Rectal smooth muscle tissue (tissue), 1 donor: Measurements from ENCODE around the gene SLFN14.

Experiments
- H3K27ac ChIP-seq: one replicate; pipeline ENCODE4 v1.7.0; 2013; ENCODE audit warnings: low read depth, low read length, inconsistent platforms
- H3K27me3 ChIP-seq: one replicate; pipeline ENCODE4 v1.7.0; 2013; ENCODE audit warnings: low read length; ENCODE audit not compliant: control insufficient read depth, insufficient read depth
- H3K36me3 ChIP-seq: one replicate; pipeline ENCODE4 v1.7.0; 2013; ENCODE audit warnings: low read length; ENCODE audit not compliant: control insufficient read depth, insufficient read depth
- H3K4me1 ChIP-seq: one replicate; pipeline ENCODE4 v1.7.0; 2013; ENCODE audit warnings: low read length; ENCODE audit not compliant: control insufficient read depth, insufficient read depth
- H3K4me3 ChIP-seq: one replicate; pipeline ENCODE4 v1.7.0; 2013; ENCODE audit warnings: low read length
- H3K9ac ChIP-seq: one replicate; pipeline ENCODE4 v1.7.0; 2013; ENCODE audit warnings: low read length

SLFN14 gene

DNA sequence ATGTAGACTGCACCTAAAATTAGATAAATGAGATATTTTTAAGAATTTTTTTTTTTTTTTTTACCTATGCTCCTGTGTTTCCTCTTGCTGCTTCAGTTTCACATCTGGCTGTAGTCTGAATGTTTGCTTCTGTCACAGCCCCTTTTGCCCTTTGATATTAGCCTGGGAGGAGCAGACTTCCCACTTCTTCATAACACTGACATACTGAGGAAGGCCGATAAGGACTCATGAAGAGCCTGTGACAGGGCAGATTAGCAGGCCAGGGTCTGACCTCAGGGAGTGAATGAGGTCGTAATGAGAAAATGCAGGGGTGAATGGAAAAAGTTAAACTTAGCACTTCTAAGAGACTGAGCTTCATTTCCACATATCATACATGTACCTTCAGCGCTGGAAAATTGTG is at the start of gene SLFN14:
Gene SLFN14, minus strand, starts transcription at position 117 of the 400 bp plus-strand sequence. CDS start 2,757 bp downstream, outside the sequence.
- no peaks in the 10 kb centered on the region for H3K4me1 ChIP-seq
- no peak within 1 kb of the TSS for H3K27ac ChIP-seq
- H3K36me3 ChIP-seq: no peaks in the 10 kb centered on the region
- H3K9ac ChIP-seq: no peak within 1 kb of the TSS
- peaks cover 2% of the 10 kb centered on the region for H3K27me3 ChIP-seq
- H3K4me3 ChIP-seq: no peak within 1 kb of the TSS

DNA sequence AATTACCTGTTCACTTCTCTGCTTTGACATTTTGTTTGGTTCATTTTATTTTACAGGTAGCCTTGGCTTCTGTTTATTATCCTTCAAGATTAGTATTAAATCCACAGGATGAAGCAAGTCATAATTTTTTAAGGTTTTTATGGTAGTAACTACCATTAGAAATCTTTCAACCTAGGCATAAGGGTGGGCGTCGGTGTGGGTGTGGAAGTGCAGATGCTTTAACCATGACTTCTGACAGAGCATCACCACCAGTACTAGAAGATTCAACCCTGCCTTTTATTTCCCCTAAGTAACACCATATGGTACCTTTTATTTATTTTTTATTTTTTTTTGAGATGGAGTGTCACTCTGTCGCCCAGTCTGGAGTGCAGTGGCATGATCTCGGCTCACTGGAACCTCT is 49.2 kb upstream of the SLFN14 start:
- Histone ChIP-seq H3K9ac (no peak overlapping the region), H3K27ac (no peak overlapping the region), H3K4me1 (peaks cover 6% of the 10 kb centered on the region), H3K27me3 (no peaks in the 10 kb centered on the region), H3K4me3 (no peak overlapping the region), H3K36me3 (peaks cover 17% of the 10 kb centered on the region)

DNA sequence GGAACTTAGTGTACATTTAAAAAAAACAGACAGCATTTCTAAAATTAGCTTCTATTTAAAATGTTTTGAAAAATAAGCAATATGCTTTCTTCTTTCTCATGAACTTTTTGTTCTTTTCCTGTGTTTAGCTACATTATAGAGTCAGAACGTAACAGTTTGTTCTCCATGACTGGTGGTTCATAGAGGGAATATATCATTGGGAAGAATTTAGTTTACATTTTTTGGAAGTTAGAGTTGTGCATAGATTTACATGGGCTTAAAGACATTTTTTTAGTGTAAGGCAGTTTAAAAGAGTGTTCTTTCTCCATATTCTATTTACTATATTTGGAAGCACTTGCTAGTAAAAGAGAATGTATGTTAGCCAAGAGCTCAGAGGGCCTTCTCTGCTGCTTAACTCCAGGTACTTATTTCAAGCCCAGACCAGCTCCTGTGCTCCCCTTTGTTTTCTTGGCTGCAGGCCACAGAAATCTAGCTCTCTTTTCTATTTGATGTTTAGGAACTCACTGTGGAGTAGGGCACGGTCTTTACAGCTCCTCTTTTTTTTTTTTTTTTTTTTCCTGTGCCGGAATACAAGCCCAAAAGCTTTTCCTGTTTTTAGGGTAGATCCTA is 46.7 kb upstream of the SLFN14 start:
- Histone ChIP-seq H3K4me3 (no peak overlapping the region), H3K27ac (peak overlapping the region; percentile 21), H3K27me3 (no peaks in the 10 kb centered on the region), H3K9ac (no peak overlapping the region), H3K36me3 (peaks cover 11% of the 10 kb centered on the region), H3K4me1 (peaks cover 6% of the 10 kb centered on the region)

DNA sequence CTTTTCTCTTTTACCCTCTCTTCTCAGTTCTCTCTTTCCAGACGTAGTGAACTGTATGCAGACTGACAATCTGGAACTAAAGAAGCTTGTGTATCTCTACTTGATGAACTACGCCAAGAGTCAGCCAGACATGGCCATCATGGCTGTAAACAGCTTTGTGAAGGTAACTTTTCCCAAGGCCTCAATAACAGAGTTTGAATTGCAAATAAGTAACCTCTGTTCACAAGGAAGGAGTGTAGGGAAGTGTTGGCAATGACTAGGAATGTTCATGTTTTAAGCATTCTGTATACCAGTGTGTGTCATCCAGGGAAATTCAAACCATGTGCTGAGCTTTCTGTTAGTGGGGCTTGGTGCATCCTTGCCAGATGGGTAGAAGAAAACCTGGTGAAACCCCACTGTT is 45.1 kb upstream of the SLFN14 start:
- peaks cover 6% of the 10 kb centered on the region for H3K4me1 ChIP-seq
- H3K36me3 ChIP-seq: peaks cover 8% of the 10 kb centered on the region

DNA sequence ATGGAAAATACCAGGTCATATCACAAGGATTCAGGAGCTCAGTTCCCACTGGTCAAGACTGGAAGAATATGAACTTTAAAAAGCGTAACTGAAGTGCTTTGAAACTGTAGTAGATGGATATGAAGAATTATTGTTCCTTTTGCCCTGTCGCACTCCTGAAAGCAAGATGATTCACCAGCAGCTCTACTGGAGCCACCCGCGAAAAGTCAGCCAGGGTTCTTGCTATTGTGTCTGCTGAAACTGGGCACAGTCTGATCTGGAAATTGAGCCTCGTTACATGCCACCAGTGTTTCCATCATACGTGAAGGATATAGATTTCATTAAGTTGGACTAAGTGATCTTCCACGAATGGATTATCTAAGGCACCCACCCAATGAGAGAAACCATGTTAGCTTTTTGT is 43.1 kb upstream of the SLFN14 start:
- Histone ChIP-seq H3K4me3 (no peak overlapping the region), H3K27ac (no peak overlapping the region), H3K27me3 (no peaks in the 10 kb centered on the region), H3K4me1 (peaks cover 6% of the 10 kb centered on the region), H3K36me3 (peaks cover 12% of the 10 kb centered on the region), H3K9ac (no peak overlapping the region)

More for the DNA sequence above, 45.1 kb upstream of the SLFN14 start:
- H3K27ac ChIP-seq: no peak overlapping the region
- H3K9ac ChIP-seq: no peak overlapping the region
- no peak overlapping the region for H3K4me3 ChIP-seq
- H3K27me3 ChIP-seq: no peaks in the 10 kb centered on the region

DNA sequence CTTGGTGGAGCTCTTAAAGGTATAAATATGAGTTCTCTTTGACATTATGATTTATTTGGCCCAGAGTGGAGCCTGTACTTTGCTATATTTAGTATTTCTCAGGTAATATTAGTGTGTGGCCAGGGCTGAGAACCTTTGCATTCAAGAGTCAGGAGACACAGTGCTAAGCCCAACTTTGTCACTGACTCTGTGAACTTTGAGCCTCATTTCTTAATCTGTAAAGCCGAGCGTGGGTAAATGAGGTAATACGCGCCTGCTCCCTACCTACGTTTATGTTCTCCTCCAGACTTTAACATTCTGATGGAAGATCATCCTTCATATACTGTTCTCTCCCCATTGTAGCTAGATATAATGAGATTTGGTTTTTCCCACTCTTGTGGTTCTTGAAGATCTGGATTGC is 37.0 kb upstream of the SLFN14 start:
- Histone ChIP-seq H3K9ac (no peak overlapping the region), H3K4me3 (no peak overlapping the region), H3K36me3 (peaks cover 23% of the 10 kb centered on the region), H3K27ac (no peak overlapping the region), H3K27me3 (no peaks in the 10 kb centered on the region), H3K4me1 (no peaks in the 10 kb centered on the region)

DNA sequence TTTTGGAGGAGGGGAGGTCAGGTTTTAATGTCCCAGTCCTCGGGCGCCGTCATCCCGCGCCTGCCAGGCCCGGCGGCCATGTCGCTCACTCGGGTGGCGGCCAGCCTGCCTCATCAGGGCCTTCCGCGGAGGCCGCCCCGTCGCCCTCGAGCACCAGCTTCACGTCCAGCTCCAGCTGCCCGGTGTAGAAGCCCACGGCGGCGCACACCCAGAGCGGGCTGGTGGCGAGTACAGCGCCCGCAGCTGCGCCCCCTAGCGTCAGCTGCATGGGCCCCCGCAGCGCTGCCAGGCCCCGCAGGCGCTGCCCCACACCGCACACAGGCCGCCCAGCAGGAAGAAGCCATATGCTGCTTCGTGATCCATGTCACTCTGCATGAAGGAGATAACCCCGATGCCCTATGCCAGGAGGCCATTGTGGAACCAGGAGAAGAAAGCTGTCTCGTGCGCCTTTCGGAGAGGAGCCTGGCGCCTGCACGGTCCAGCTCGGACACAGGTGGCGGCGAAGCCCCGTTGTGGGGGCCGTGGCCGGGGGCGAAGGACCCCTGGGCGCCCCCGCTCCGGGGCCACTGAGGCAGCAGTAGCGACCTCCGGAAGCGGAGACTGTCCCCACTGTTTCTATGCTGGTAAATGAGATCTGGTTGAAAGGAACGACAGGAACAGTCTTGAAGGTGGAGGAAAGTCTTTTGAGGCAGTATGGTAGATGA is 36.1 kb upstream of the SLFN14 start:
- peaks cover 23% of the 10 kb centered on the region for H3K36me3 ChIP-seq
- H3K4me1 ChIP-seq: no peaks in the 10 kb centered on the region
- no peak overlapping the region for H3K27ac ChIP-seq
- no peak overlapping the region for H3K9ac ChIP-seq
- H3K4me3 ChIP-seq: no peak overlapping the region
- no peaks in the 10 kb centered on the region for H3K27me3 ChIP-seq

DNA sequence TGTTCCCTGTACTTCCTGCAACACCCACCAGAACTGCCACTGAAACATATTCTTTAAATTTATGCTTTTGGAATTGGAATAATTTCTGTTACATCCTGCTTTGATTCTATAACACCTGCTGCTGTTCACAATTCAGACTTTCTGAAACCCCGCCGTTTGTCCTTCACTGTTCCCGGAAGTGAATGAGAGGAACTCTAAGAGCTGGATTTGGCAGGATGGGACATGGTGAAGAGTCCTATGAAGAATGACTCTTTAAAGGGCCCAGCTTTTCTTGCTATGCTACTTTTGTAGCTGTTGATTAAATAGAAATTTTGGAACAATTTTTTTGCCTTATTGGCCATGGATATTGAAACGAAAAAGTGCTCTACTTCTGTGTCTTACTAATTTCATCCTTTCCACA is 35.5 kb upstream of the SLFN14 start:
- Histone ChIP-seq H3K36me3 (peaks cover 21% of the 10 kb centered on the region), H3K27me3 (no peaks in the 10 kb centered on the region), H3K4me1 (no peaks in the 10 kb centered on the region), H3K27ac (no peak overlapping the region), H3K4me3 (no peak overlapping the region), H3K9ac (no peak overlapping the region)

DNA sequence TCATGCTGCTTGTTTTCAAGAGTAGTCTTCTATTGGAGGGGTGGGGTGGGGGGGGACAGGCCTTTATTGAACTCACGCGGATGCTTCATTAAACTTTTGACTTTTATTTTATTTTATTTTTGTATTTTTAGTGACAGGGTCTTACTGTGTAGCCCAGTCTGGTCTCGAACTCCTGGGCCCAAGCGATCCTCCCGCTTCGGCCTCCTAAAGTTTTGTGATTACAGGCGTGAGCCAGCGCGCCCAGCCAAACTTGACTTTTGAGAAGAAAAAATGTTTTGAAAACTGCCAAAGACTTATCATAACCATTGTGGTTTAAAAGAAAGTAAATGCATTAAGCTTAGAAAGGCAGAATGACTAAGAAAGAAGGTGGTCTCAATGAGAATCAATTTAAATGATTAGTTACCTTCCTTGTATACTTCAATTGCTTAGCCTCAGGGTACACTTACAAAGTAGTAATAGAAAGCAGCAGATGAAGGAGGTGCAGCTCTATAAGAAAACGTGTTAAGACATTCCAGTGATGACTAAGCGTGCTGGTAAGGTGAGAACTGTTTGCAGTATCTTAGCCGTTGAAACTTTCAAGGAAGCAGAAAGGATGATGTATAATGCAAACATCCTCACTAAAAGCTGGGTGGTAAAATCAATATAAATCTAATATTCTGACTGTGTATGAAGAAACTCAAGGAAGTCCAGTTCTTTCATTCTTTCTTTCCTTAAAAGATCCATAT is 27.7 kb upstream of the SLFN14 start:
- no peak overlapping the region for H3K9ac ChIP-seq
- H3K4me1 ChIP-seq: peaks cover 7% of the 10 kb centered on the region
- H3K27me3 ChIP-seq: no peaks in the 10 kb centered on the region
- no peak overlapping the region for H3K27ac ChIP-seq
- H3K4me3 ChIP-seq: peak overlapping the region; percentile 100
- no peaks in the 10 kb centered on the region for H3K36me3 ChIP-seq

DNA sequence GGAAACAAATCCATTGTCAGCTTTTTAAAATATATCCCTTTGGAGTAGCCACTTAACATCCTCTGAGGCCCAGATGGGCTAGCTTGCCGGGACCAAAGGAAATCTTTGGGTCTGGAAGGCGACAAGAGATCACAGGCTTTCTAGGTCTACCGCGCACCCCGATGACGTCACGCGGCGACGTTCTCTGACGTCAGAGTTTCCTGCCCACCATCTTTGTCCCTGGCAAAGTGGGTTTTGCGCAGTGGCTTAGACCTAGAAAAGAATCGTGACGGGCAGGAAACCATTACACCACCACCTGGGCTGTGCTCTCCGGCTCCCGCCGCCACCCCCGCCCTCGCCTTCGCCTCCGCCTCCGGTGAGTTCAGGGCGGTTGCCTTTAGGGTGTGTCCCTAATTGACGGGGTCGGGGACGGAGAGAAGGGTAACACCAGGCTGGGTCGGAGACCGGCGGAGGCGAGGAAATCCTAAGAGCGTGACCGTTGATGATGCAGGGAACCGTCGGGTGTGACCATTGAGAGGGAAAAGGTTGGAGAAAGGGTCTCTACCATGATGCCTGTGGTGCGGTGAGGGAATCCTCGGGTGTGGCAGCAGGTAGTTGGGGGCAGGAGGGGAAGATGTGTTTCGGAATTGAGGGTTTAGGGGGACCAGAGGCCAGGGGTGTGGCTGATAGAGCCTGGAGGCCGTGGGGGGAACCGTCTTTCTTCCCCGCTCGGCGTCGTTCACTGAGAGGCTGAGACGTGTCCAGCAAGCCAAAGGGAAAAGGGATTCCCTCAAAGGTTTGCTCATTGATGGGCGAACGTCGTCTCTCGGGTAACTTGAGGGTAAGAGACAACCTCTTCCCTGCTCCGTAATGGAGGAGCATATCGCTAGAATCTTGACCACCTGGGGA is 26.7 kb upstream of the SLFN14 start, which contains the start of gene AP2B1:
Gene AP2B1, plus strand, starts transcription at position 249 of the 888 bp plus-strand sequence. CDS start 6,709 bp downstream, outside the sequence.
- no peaks in the 10 kb centered on the region for H3K27me3 ChIP-seq
- H3K27ac ChIP-seq: peak within 1 kb of the TSS; percentile 93
- H3K9ac ChIP-seq: peak within 1 kb of the TSS; percentile 100
- no peaks in the 10 kb centered on the region for H3K36me3 ChIP-seq
- peak within 1 kb of the TSS; percentile 100 for H3K4me3 ChIP-seq
- peaks cover 7% of the 10 kb centered on the region for H3K4me1 ChIP-seq

DNA sequence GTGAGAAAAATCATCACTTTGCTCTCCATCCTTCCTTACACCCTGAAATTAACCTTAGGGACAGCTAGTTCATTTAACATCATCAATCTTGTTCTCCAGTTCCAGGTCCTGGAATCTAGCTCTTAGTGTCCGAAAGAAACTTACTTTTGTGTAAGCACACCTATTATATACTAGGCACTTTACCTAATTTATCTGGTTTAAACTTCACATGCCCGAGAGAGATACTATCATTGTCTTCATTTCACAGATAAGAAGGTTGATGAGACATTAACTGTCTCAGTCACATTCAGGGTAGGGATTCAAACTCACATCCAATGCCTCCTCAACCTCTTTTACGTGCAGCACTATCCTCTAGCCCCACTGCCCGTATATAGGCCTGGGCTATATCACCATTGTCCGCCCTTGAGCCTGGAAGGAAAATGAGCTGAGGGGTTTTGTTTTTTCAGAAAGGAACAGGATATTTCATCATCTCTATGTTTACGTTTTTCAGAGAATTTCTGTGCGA is 26.0 kb upstream of the SLFN14 start:
- no peak overlapping the region for H3K9ac ChIP-seq

DNA sequence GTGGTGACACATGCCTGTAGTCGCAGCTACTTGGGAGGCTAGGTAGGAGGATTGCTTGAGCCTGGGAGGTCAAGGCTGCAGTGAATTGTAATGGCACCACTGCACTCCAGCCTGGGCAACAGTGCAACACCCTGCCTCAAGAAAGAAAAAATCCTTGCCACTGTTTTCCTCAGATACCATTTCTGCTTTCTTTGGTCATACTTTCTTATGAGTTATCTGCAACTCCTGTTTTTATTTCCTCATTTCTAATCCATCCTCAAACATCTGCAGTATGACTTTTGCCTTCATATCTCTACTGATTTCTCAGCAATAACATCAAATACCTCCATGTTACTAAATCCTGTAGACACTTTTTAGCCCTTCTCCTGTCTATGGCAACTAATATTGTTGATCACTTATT is 23.4 kb upstream of the SLFN14 start:
- H3K36me3 ChIP-seq: no peaks in the 10 kb centered on the region
- H3K27ac ChIP-seq: no peak overlapping the region
- H3K27me3 ChIP-seq: no peaks in the 10 kb centered on the region
- H3K4me1 ChIP-seq: peaks cover 7% of the 10 kb centered on the region
- no peak overlapping the region for H3K9ac ChIP-seq
- H3K4me3 ChIP-seq: no peak overlapping the region

More for the DNA sequence above, 26.0 kb upstream of the SLFN14 start:
- peak overlapping the region; percentile 93 for H3K27ac ChIP-seq
- H3K27me3 ChIP-seq: no peaks in the 10 kb centered on the region
- peaks cover 7% of the 10 kb centered on the region for H3K4me1 ChIP-seq
- peak overlapping the region; percentile 100 for H3K4me3 ChIP-seq
- H3K36me3 ChIP-seq: no peaks in the 10 kb centered on the region
